ENCODE results near the gene PYGB. TPM values are rescaled to one million over a fixed set of nuclear protein-coding genes. Genes with fewer than 3 reads are reported as not detected.

The PYGB gene
- total RNA-seq, 2 experiments from 2014 or later: 26.3 to 27.5 TPM

DNA sequence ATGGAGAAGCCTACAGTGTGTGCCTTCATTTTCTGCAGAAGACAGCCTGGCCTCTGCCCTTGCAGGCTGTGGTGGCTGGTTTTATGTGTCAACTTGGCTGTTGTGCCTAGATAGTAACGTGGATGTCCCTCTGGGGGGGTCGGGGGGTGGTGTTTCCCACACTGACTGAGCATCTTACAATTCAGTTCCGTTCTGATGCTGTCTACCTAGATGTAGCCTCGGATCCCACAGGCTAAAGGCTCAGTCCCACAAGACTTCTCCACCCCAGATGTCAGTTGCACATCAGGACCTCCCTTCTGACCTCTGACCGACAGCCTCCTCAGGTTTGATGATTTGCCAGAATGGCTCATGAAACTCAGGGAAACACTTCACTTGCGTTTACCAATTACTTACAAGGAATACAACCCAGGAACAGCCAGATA, 4.4 kb downstream of the PYGB start:
- no peak overlapping the region for H3K27ac ChIP-seq (ENCODE audit: low read depth in 1 of 2, low read length in 2 of 2)
- no peaks in the 10 kb centered on the region for H3K9me3 Mint-ChIP-seq
- H3K27me3 Mint-ChIP-seq: no peaks in the 10 kb centered on the region
- H3K4me3 ChIP-seq (ENCODE audit: low read length): no peak overlapping the region
- no peak overlapping the region for H3K4me3 Mint-ChIP-seq
- TF ChIP-seq, protein P1, sequence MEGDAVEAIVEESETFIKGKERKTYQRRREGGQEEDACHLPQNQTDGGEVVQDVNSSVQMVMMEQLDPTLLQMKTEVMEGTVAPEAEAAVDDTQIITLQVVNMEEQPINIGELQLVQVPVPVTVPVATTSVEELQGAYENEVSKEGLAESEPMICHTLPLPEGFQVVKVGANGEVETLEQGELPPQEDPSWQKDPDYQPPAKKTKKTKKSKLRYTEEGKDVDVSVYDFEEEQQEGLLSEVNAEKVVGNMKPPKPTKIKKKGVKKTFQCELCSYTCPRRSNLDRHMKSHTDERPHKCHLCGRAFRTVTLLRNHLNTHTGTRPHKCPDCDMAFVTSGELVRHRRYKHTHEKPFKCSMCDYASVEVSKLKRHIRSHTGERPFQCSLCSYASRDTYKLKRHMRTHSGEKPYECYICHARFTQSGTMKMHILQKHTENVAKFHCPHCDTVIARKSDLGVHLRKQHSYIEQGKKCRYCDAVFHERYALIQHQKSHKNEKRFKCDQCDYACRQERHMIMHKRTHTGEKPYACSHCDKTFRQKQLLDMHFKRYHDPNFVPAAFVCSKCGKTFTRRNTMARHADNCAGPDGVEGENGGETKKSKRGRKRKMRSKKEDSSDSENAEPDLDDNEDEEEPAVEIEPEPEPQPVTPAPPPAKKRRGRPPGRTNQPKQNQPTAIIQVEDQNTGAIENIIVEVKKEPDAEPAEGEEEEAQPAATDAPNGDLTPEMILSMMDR (IDR thresholded peaks at IDR 0.05): no peak
- CTCF ChIA-PET: no interaction called here
- H3K9me3 ChIP-seq (ENCODE audit: control insufficient read depth in 1 of 2, insufficient read depth in 1 of 2, low read length in 2 of 2): no peaks in the 10 kb centered on the region
- no peaks in the 10 kb centered on the region for H3K27me3 ChIP-seq (ENCODE audit: control insufficient read depth in 1 of 2, insufficient read depth in 2 of 2, low read length in 2 of 2)
- no peaks in the 10 kb centered on the region for H3K36me3 ChIP-seq (ENCODE audit: insufficient read depth, low read length)
- peaks cover 63% of the 10 kb centered on the region for H3K4me1 Mint-ChIP-seq (ENCODE audit: low read depth)
- H3K27ac Mint-ChIP-seq: peak overlapping the region; percentile 37
- POLR2A ChIA-PET: no interaction called here
- ATAC-seq (ENCODE audit: poor library complexity) (no peak), DNase-seq (no peak)
- H3K36me3 Mint-ChIP-seq (ENCODE audit: low read depth): peaks cover 23% of the 10 kb centered on the region
- intact Hi-C loops (cut with DNase I, micrococcal nuclease): loop anchor here in 1 of 2 experiments (5.0 kb wide), 1 partner anchor 165 kb away; no protein-coding TSS in a partner anchor
- peaks cover 22% of the 10 kb centered on the region for H3K4me1 ChIP-seq (ENCODE audit: insufficient read depth, low read length)

DNA sequence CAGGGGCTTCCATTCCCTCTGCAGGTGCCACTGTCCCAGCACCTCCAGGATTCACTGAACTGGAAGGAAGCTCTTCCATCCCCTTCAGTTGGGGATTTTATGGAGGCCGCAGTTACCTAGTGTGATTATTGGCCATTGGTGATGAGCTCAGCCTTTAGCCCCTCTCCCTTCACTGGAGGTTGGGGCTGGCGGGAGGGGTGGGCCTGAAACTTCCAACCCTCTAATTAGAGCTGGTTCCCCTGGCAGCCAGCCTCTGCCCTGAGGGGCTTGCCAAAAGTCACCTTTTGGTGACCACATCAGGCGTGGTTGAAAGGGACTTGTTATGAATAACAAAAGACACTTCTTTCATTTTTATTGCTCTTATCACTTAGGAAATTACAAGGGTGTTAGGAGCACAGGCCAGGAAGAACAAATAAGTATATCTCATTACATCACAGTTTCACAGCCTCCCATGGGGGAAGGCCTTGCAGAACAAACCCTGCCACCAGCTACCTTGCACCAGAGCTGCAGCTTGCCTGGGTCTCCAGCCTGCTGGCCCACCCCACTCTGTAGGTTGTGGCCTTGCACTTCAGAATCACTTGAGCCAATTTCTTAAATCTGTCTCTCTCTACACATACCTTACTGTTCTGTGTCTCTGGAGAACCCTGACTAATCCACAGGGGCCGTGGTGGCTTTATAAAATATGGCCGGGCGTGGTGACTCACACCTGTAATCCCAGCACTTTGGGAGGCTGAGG, 5.0 kb downstream of the PYGB start:
- intact Hi-C loops (cut with DNase I, micrococcal nuclease): loop anchor here in 1 of 2 experiments (5.0 kb wide), 1 partner anchor 166 kb away; no protein-coding TSS in a partner anchor
- no peak overlapping the region for H3K27ac ChIP-seq (ENCODE audit: low read depth in 1 of 2, low read length in 2 of 2)
- peaks cover 19% of the 10 kb centered on the region for H3K4me1 ChIP-seq (ENCODE audit: insufficient read depth, low read length)
- H3K9me3 ChIP-seq (ENCODE audit: control insufficient read depth in 1 of 2, insufficient read depth in 1 of 2, low read length in 2 of 2): no peaks in the 10 kb centered on the region
- H3K36me3 ChIP-seq (ENCODE audit: insufficient read depth, low read length): no peaks in the 10 kb centered on the region
- Mint-ChIP-seq H3K4me3 (peak overlapping the region; percentile 48), H3K9me3 (no peaks in the 10 kb centered on the region), H3K27me3 (no peaks in the 10 kb centered on the region), H3K27ac (peak overlapping the region; percentile 37), H3K36me3 (ENCODE audit: low read depth) (peaks cover 23% of the 10 kb centered on the region), H3K4me1 (ENCODE audit: low read depth) (peaks cover 67% of the 10 kb centered on the region)
- CTCF ChIA-PET: interaction anchor here (1.0 kb wide), 1 partner anchor 167 kb away, joined by 3 read pairs; no protein-coding TSS in a partner anchor
- H3K4me3 ChIP-seq (ENCODE audit: low read length): no peak overlapping the region
- no peaks in the 10 kb centered on the region for H3K27me3 ChIP-seq (ENCODE audit: control insufficient read depth in 1 of 2, insufficient read depth in 2 of 2, low read length in 2 of 2)
- ATAC-seq (ENCODE audit: poor library complexity): no peak
- POLR2A ChIA-PET: no interaction called here
- TF ChIP-seq, protein P1 (IDR thresholded peaks at IDR 0.05): no peak
- no peak for DNase-seq

DNA sequence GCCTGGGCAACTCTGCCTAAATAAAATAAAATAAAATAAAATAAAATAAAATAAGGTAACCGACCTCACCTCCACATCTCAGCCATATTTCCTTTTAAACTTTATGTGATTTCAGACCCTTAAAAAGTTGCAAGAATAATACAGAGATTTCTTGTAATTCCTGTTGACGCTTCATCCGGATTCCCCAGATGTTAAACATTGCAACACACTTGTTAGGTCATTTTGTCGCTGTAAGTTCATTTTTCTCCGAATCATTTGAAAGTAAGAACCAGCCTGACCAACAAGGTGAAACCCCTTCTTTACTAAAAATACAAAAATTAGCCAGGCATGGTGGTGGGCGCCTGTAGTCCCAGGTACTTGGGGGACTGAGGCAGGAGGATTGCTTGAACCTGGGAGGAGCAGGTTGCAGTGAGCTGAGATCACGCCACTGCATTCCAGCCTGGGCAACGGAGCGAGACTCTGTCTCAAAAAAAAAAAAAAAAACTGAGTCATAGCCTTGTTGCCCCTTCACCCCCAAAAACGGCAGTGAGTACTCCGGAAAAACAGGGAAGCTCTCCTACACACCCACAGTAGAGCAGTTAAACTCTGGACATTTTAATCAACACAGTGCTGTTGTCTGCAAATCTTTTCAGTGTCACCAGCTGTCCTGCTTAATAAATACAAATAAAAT, 5.9 kb downstream of the PYGB start:
- DNase-seq (no peak), ATAC-seq (ENCODE audit: poor library complexity) (no peak)
- H3K4me3 Mint-ChIP-seq: no peak overlapping the region
- H3K4me1 Mint-ChIP-seq (ENCODE audit: low read depth): peaks cover 74% of the 10 kb centered on the region
- POLR2A ChIA-PET: no interaction called here
- H3K27me3 ChIP-seq (ENCODE audit: control insufficient read depth in 1 of 2, insufficient read depth in 2 of 2, low read length in 2 of 2): no peaks in the 10 kb centered on the region
- CTCF ChIA-PET: interaction anchor here (1.0 kb wide), 1 partner anchor 168 kb away, joined by 3 read pairs; no protein-coding TSS in a partner anchor
- intact Hi-C loops (cut with DNase I, micrococcal nuclease): loop anchor here in 1 of 2 experiments (5.0 kb wide), 1 partner anchor 166 kb away; no protein-coding TSS in a partner anchor
- peaks cover 15% of the 10 kb centered on the region for H3K4me1 ChIP-seq (ENCODE audit: insufficient read depth, low read length)
- H3K36me3 Mint-ChIP-seq (ENCODE audit: low read depth): peaks cover 18% of the 10 kb centered on the region
- H3K4me3 ChIP-seq (ENCODE audit: low read length): no peak overlapping the region
- H3K27ac ChIP-seq (ENCODE audit: low read depth in 1 of 2, low read length in 2 of 2): no peak overlapping the region
- H3K9me3 ChIP-seq (ENCODE audit: control insufficient read depth in 1 of 2, insufficient read depth in 1 of 2, low read length in 2 of 2): no peaks in the 10 kb centered on the region
- no peaks in the 10 kb centered on the region for H3K27me3 Mint-ChIP-seq
- H3K27ac Mint-ChIP-seq: no peak overlapping the region
- H3K36me3 ChIP-seq (ENCODE audit: insufficient read depth, low read length): no peaks in the 10 kb centered on the region
- TF ChIP-seq, protein P1 (IDR thresholded peaks at IDR 0.05): no peak
- no peaks in the 10 kb centered on the region for H3K9me3 Mint-ChIP-seq
